HUDEP-2 (cell line): Measurements from ENCODE around the gene FGF1.

Experiments used
- DNase-seq, 76 experiments: peaks; one replicate each; lab custom pipeline; 2025; ENCODE audit not compliant: unreplicated experiment in 76 of 76; lab: John Stamatoyannopoulos, UW

The FGF1 gene

GRCh38 chr5:142589720-142590119, 96.2 kb downstream of the FGF1 start:
- no peak for DNase-seq

- DNase-seq, result peak in 18 of 76 experiments; percentile 3 to 50 (median 12)
These were observed 98.4 kb downstream of the FGF1 start for GRCh38 chr5:142587354-142587965.

- DNase-seq, result no peak
These were observed 99.3 kb downstream of the FGF1 start for GRCh38 chr5:142586552-142586951.

- no peak for DNase-seq
These were observed 100.4 kb downstream of the FGF1 start for GRCh38 chr5:142585451-142585850.

GRCh38 chr5:142584891-142585290, 101.0 kb downstream of the FGF1 start:
- no peak for DNase-seq

- no peak for DNase-seq
These were observed 107.6 kb downstream of the FGF1 start for GRCh38 chr5:142578161-142578830.

GRCh38 chr5:142576804-142577203, 109.1 kb downstream of the FGF1 start:
- DNase-seq, result no peak

GRCh38 chr5:142576303-142576702, 109.6 kb downstream of the FGF1 start:
- no peak for DNase-seq

- no peak for DNase-seq
These were observed 113.9 kb downstream of the FGF1 start for GRCh38 chr5:142572006-142572405.

- no peak for DNase-seq
These were observed 114.5 kb downstream of the FGF1 start for GRCh38 chr5:142571371-142571770.

GRCh38 chr5:142569905-142570304, 116.0 kb downstream of the FGF1 start:
- no peak for DNase-seq

GRCh38 chr5:142568996-142569335, 116.9 kb downstream of the FGF1 start:
- DNase-seq, result no peak

GRCh38 chr5:142568283-142568995, 117.5 kb downstream of the FGF1 start:
- DNase-seq, result no peak

- DNase-seq, result no peak
These were observed 124.3 kb downstream of the FGF1 start for GRCh38 chr5:142561486-142562097.

- no peak for DNase-seq
These were observed 124.9 kb downstream of the FGF1 start for GRCh38 chr5:142561029-142561428.

GRCh38 chr5:142552107-142552506, 133.8 kb downstream of the FGF1 start:
- no peak for DNase-seq

GRCh38 chr5:142551338-142552067, 134.4 kb downstream of the FGF1 start:
- DNase-seq, result no peak

GRCh38 chr5:142550471-142550870, 135.4 kb downstream of the FGF1 start:
- no peak for DNase-seq

GRCh38 chr5:142549834-142550233, 136.1 kb downstream of the FGF1 start:
- DNase-seq, result no peak

- peak in 18 of 76 experiments; percentile 1 to 52 (median 10) for DNase-seq
These were observed 137.1 kb downstream of the FGF1 start for GRCh38 chr5:142548739-142549275.
